Measurements from ENCODE around the gene E2F7. TPM values are rescaled to one million over a fixed set of nuclear protein-coding genes. Genes with fewer than 3 reads are reported as not detected.

E2F7 gene
- total RNA-seq, 1 donor from 2014 or later = 0.29 TPM

DNA sequence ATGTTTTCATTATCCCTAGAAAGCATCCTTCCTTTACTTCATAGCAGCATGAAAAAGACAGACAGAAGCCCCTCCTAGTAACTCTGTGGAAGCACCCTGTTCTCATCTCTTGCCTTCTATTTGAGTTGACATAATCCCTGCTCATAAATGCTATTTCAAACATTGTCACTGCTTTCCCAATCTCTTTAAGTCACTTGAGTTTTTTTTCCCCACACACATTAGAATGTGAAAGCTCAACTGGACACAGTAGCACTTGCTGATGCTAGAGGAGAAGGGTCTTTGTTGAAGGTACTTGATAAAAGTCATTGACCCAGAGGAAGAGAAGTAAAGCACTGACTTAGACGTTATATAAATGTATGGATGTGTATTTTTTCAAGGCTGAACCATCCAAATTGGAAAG lies 3.0 kb downstream of the E2F7 start:
- DNase-seq (no peak), ATAC-seq (no peak)
- Histone ChIP-seq H3K4me1 (peaks cover 28% of the 10 kb centered on the region), H3K9me3 (no peaks in the 10 kb centered on the region), H3K27me3 (peaks cover 20% of the 10 kb centered on the region), H3K36me3 (no peaks in the 10 kb centered on the region), H3K4me3 (peak overlapping the region; percentile 22), H3K27ac (no peak overlapping the region)
- TF ChIP-seq, protein P1, sequence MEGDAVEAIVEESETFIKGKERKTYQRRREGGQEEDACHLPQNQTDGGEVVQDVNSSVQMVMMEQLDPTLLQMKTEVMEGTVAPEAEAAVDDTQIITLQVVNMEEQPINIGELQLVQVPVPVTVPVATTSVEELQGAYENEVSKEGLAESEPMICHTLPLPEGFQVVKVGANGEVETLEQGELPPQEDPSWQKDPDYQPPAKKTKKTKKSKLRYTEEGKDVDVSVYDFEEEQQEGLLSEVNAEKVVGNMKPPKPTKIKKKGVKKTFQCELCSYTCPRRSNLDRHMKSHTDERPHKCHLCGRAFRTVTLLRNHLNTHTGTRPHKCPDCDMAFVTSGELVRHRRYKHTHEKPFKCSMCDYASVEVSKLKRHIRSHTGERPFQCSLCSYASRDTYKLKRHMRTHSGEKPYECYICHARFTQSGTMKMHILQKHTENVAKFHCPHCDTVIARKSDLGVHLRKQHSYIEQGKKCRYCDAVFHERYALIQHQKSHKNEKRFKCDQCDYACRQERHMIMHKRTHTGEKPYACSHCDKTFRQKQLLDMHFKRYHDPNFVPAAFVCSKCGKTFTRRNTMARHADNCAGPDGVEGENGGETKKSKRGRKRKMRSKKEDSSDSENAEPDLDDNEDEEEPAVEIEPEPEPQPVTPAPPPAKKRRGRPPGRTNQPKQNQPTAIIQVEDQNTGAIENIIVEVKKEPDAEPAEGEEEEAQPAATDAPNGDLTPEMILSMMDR (IDR thresholded peaks at IDR 0.05) = no peak
- intact Hi-C loops (cut with DNase I) = no loop called here

DNA sequence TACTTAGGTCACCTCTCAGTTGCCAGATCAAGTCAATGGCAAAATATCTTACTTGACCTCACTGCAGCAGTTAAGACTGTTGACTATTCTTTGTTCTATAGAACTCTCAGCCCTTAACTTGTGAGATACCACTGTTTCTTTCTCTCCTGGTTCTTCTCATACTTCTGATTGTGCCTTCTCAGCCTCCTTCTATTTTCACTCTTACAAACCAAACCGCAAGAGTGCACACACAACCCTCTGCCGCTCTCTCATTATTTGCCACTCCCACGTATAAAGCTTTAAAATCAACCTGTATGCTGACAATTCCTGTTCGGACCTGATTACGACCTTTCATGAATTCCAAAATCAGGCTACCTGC lies 4.5 kb downstream of the E2F7 start:
- Histone ChIP-seq H3K27ac (no peak overlapping the region), H3K4me3 (no peak overlapping the region), H3K9me3 (no peaks in the 10 kb centered on the region), H3K27me3 (peaks cover 20% of the 10 kb centered on the region), H3K36me3 (no peaks in the 10 kb centered on the region), H3K4me1 (peaks cover 25% of the 10 kb centered on the region)
- TF ChIP-seq, protein P1 (IDR thresholded peaks at IDR 0.05) = no peak
- intact Hi-C loops (cut with DNase I) = no loop called here
- no peak for DNase-seq
- ATAC-seq = no peak

DNA sequence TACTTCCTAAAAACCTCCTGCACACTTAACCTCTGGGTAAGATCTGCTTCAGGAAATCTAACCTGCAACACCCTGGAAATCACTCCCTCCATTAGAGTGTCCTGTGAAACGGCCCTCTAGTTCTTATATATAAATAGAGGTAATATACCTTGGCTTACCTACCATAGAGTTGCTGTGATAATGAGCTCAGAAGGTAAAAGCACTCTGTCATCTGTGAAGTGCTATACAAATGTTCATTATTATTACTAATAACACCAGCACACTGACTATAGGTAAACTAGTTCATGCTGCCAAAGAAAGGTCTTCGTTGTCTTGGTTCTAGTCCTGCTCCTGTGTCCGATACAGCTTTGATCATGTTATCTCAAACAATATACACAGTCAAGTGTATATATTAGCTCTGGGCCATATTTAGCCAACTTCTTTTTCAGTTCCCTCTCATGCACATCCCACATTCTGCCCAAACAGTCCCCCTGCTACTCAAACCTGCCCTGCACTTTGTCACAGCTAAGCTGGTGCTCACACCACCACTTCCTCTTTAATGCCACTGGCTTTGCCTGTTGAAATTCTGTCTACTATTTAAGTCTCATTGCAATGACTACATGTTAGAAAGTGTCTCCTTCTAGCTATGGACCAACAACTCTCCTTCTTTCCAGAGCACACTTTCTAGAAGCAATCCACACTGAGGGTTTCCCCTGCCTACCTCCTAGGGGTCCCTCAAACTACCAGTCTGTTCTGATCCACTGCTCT lies 5.1 kb downstream of the E2F7 start:
- intact Hi-C loops (cut with DNase I) = no loop called here
- H3K4me3 ChIP-seq = no peak overlapping the region
- no peaks in the 10 kb centered on the region for H3K36me3 ChIP-seq
- DNase-seq (no peak), ATAC-seq (peak; percentile 36)
- H3K4me1 ChIP-seq = peaks cover 25% of the 10 kb centered on the region
- H3K27me3 ChIP-seq = peaks cover 20% of the 10 kb centered on the region
- H3K9me3 ChIP-seq = no peaks in the 10 kb centered on the region
- TF ChIP-seq, protein P1 (IDR thresholded peaks at IDR 0.05) = no peak
- H3K27ac ChIP-seq = no peak overlapping the region

DNA sequence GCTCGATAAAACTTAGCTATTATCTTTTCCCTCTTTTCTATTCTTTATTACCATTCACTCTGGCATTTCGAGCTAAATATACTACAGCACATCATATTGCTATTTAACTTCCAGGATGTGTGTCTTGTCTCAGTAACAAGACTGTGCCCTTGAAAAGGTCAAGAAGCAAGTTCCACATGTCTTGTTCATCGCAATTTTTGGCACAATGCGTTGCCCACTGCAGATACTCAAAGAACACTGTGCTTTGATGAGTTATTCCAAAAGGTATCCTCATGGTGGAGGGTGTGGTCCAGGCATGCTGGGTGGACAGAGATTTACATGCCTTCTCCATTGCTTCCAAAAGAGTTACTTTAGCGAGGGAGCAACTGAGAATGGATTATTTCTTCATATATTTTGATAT lies 6.6 kb downstream of the E2F7 start:
- Histone ChIP-seq H3K27ac (no peak overlapping the region), H3K36me3 (no peaks in the 10 kb centered on the region), H3K4me1 (peaks cover 15% of the 10 kb centered on the region), H3K9me3 (no peaks in the 10 kb centered on the region), H3K4me3 (no peak overlapping the region), H3K27me3 (peaks cover 9% of the 10 kb centered on the region)
- TF ChIP-seq, protein P1 (IDR thresholded peaks at IDR 0.05) = no peak
- intact Hi-C loops (cut with DNase I) = no loop called here
- no peak for ATAC-seq
- DNase-seq = no peak

DNA sequence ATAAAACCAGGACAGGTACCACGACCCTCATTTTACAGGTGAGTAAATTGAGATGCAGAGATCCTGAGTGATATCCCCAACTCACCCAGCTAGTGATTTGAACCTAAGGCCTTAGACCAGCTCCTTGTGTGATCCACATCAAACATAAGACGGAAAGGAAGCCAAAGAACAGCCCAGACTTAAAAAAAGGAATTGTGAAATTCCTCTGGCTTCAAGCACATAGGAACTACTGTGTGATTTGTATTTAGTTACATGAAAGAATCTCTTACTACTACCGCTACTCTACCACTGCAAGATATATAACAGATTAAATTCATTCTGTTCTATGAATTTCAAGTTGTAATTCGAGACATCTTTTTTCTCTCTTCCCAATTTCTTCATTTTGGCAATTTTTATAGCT lies 10.5 kb downstream of the E2F7 start:
- DNase-seq (no peak), ATAC-seq (no peak)
- H3K36me3 ChIP-seq = no peaks in the 10 kb centered on the region
- no peak overlapping the region for H3K4me3 ChIP-seq
- TF ChIP-seq, protein P1 (IDR thresholded peaks at IDR 0.05) = no peak
- H3K27me3 ChIP-seq = no peaks in the 10 kb centered on the region
- H3K27ac ChIP-seq = no peak overlapping the region
- intact Hi-C loops (cut with DNase I) = no loop called here
- no peaks in the 10 kb centered on the region for H3K4me1 ChIP-seq
- no peaks in the 10 kb centered on the region for H3K9me3 ChIP-seq

DNA sequence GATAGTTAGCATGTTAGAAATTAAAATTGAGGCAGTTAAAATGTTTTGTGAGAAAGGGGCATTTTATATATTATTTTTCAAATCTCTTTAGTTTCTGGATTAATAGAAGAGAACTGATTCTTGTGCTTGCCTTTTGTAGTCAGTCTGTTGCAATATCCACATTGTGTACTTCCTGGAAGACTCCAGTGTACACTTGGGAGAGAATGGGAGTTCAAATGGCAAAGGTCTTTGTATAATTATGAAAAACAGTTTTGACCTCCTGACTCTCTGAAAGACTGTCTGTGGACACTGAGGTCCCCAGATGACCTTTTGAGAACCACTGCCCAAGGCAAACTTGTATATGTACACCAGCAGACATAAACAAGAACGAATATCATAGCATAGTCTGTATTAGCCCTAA lies 12.1 kb downstream of the E2F7 start:
- no peaks in the 10 kb centered on the region for H3K36me3 ChIP-seq
- intact Hi-C loops (cut with DNase I) = no loop called here
- H3K9me3 ChIP-seq = no peaks in the 10 kb centered on the region
- H3K27ac ChIP-seq = no peak overlapping the region
- ATAC-seq (no peak), DNase-seq (no peak)
- no peak overlapping the region for H3K4me3 ChIP-seq
- no peaks in the 10 kb centered on the region for H3K4me1 ChIP-seq
- H3K27me3 ChIP-seq = no peaks in the 10 kb centered on the region
- TF ChIP-seq, protein P1 (IDR thresholded peaks at IDR 0.05) = no peak

Measured in upper lobe of right lung (tissue), 1 donor.